ENCODE data around the gene TNRC6C.

TNRC6C gene

DNA sequence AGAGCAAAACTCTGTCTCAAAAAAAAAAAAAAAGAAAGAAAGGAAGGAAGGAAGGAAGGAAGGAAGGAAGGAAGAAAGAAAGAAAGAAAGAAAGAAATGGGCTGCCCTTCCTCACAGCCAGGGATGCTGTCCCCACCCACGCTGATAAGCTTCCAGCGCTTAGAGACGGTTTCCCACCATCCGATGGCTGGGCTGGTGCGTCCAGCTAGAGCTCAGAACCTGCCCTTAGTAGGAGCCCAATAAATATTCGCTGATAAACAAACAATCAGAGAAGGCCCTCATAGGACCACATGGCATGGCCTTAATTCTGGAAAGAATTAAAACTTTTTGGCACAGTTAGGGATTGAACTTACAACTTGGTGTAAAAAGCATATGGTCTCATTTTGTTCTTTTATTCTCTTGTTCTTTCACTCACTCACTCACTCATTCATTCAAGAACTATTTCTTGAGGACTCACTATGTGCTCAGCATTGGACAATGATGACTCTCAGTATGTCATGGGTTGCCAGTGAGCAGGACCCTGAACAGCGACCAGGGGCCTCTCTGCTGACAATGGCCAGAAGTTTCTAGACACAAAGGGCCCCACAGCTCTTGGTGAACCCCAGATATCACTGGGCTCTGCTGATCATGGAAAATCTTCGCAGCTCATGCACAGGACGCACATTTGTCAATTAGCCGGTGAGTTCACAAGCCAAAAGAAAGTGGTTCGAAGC, 32.5 kb upstream of the TNRC6C start:
- no peak overlapping the region for H3K4me3 ChIP-seq (ENCODE audit: low read depth, low read length)
- no peak for DNase-seq (ENCODE audit: low read depth)
- in situ Hi-C loops (cut with HindIII; ENCODE audit: low sequenced_read_pairs) = no loop called here
- no peak for TF ChIP-seq CTCF (IDR thresholded peaks at IDR 0.05; ENCODE audit: low read depth, low read length, missing control alignments)

- DNase-seq (ENCODE audit: low read depth) = no peak
- in situ Hi-C loops (cut with HindIII; ENCODE audit: low sequenced_read_pairs) = no loop called here
Observed at GRCh38 chr17:77926981-77927380, 31.5 kb upstream of the TNRC6C start.

GRCh38 chr17:77927777-77928518, 30.6 kb upstream of the TNRC6C start:
- in situ Hi-C loops (cut with HindIII; ENCODE audit: low sequenced_read_pairs) = no loop called here
- no peak for TF ChIP-seq CTCF (IDR thresholded peaks at IDR 0.05; ENCODE audit: low read depth, low read length, missing control alignments)
- DNase-seq (ENCODE audit: low read depth) = no peak
- no peak overlapping the region for H3K4me3 ChIP-seq (ENCODE audit: low read depth, low read length)

More at GRCh38 chr17:77926981-77927380, 31.5 kb upstream of the TNRC6C start:
- H3K4me3 ChIP-seq (ENCODE audit: low read depth, low read length) = no peak overlapping the region
- no peak for TF ChIP-seq CTCF (IDR thresholded peaks at IDR 0.05; ENCODE audit: low read depth, low read length, missing control alignments)

DNA sequence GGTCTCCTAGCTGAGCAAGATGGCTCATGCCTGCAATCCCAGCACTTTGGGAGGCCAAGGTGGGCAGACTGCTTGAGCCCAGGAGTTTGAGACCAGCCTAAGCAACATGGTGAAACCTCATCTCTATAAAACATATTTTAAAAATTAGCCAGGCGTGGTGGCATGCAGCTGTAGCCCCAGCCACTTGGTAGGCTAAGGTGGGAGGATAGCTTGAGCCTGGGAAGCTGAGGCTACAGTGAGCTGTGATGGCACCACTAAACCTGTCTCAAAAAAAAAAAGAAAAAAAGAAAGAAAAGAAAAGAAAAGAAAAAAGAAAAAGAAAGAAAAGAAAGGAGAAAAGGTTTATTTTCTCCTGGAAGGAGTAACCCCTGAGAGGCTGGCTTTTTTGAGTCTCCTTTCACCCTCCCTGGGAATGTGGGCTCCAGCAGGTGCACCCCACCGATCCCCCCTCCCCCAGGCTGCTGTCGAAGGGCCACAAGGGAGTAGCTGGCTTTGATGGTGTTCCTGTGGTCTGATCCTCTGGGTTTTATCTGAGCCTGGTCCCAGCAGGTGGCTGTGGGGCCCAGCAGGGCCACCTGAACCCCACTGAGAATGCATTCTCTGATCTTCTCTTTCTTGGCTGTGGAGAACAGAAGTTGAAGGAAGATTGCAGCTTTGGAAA, 29.9 kb upstream of the TNRC6C start:
- H3K4me3 ChIP-seq (ENCODE audit: low read depth, low read length) = no peak overlapping the region
- in situ Hi-C loops (cut with HindIII; ENCODE audit: low sequenced_read_pairs) = no loop called here
- TF ChIP-seq CTCF (IDR thresholded peaks at IDR 0.05; ENCODE audit: low read depth, low read length, missing control alignments) = no peak
- DNase-seq (ENCODE audit: low read depth) = no peak

DNA sequence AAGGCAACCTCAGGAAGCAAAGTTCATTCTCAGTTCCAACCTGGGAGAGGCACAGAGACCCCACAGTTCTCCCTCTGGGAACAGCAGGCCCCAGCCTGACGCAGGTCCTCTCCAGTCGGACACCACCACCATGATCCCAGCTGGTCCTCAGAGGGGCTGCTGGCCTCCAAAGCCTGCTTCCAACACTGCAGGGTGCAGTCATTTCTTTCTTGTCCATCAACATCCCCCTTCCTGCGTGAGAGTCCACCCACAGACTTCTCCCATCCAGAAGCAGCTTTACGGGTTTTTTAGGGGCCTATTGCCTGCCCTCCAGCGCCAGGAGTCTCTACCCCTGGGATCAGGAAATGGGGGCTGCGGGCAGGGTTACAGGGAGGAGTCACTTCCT, 29.3 kb upstream of the TNRC6C start:
- H3K4me3 ChIP-seq (ENCODE audit: low read depth, low read length) = no peak overlapping the region
- no peak for DNase-seq (ENCODE audit: low read depth)
- TF ChIP-seq CTCF (IDR thresholded peaks at IDR 0.05; ENCODE audit: low read depth, low read length, missing control alignments) = no peak
- in situ Hi-C loops (cut with HindIII; ENCODE audit: low sequenced_read_pairs) = no loop called here

- no peak for TF ChIP-seq CTCF (IDR thresholded peaks at IDR 0.05; ENCODE audit: low read depth, low read length, missing control alignments)
- H3K4me3 ChIP-seq (ENCODE audit: low read depth, low read length) = no peak overlapping the region
- in situ Hi-C loops (cut with HindIII; ENCODE audit: low sequenced_read_pairs) = no loop called here
- no peak for DNase-seq (ENCODE audit: low read depth)
Observed at GRCh38 chr17:77929871-77930436, 28.5 kb upstream of the TNRC6C start.
